HG03520 (cell line): Measurements from ENCODE around the gene SPATA16.
"Not testable (repeated sequence)": the region's sequence is repeated elsewhere in the genome, so short reads cannot be mapped to it uniquely, and the experiment has no call there.

Source experiments
- ATAC-seq: cut with Tn5 transposase; IDR thresholded peaks from one replicate; pipeline ENCODE4 v1.9.1; 2021; ENCODE audit warnings: mild to moderate bottlenecking, moderate library complexity; ENCODE audit not compliant: unreplicated experiment

The SPATA16 gene

GRCh38 chr3:172892158-172892557, 248.9 kb downstream of the SPATA16 start:
- no peak for ATAC-seq

- no peak for ATAC-seq
Measured at GRCh38 chr3:172885704-172886103, 255.3 kb downstream of the SPATA16 start.

- no peak for ATAC-seq
Measured at GRCh38 chr3:172882563-172882962, 258.5 kb downstream of the SPATA16 start.

DNA sequence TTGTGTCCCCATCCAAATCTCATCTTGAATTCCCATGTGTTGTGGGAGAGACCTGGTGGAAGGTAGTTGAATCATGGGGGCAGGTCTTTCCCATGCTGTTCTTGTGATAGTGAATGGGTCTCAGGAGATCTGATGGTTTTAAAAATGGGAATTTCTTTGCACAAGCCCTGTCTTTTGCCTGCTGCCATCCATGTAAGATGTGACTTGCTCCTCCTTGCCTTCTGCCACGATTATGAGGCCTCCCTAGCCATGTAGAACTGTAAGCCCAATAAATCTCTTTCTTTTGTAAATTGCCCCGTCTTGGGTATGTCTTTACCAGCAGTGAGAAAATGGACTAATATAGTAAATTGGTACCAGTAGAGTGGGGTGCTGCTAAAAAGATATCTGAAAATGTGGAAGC, 261.7 kb downstream of the SPATA16 start:
- ATAC-seq, result not testable (repeated sequence)

DNA sequence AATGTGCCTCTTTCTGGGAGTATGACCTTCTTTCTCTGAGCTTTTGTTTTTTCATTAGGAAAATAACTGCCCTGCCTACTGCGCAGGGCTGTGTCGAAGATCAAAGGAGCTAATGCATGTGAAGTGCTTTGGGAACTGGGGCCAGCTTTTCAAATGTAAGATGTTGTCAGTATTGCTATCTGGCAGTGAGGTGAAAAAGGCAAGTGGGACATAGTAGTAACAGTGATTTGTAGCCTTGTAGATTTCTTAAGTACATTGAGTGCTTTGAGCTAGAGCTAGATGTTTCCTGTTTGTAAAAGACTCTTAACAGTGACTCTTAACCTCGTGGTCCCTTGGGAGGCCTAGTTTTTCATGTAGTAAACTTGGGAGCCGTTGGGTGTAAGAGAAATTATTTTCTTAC, 264.0 kb downstream of the SPATA16 start:
- no peak for ATAC-seq

- no peak for ATAC-seq
Measured at GRCh38 chr3:172876297-172876696, 264.7 kb downstream of the SPATA16 start.

DNA sequence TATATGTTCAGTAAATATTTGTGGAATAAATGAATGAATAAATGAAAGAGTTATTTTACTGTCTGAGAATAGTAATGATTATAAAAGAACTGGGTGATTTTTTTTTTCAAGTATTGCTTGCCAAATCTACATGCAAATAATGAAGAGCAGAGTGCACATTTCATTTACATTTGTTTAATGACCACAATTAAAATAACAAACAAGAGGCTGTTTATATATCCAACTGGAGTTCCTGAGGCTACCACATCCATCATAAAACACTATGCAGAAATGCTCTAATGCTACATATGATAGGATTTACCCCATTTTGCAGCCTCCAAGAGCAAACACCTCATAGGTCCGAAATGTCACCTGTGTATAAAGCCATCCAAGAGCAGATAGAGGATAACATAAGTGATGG, 266.0 kb downstream of the SPATA16 start:
- ATAC-seq, result no peak

- no peak for ATAC-seq
Measured at GRCh38 chr3:172869784-172870518, 271.1 kb downstream of the SPATA16 start.

GRCh38 chr3:172869368-172869771, 271.7 kb downstream of the SPATA16 start:
- no peak for ATAC-seq

- ATAC-seq, result no peak
Measured at GRCh38 chr3:172868582-172869200, 272.3 kb downstream of the SPATA16 start.

- ATAC-seq, result not testable (repeated sequence)
Measured at GRCh38 chr3:172866726-172867350, 274.2 kb downstream of the SPATA16 start.

DNA sequence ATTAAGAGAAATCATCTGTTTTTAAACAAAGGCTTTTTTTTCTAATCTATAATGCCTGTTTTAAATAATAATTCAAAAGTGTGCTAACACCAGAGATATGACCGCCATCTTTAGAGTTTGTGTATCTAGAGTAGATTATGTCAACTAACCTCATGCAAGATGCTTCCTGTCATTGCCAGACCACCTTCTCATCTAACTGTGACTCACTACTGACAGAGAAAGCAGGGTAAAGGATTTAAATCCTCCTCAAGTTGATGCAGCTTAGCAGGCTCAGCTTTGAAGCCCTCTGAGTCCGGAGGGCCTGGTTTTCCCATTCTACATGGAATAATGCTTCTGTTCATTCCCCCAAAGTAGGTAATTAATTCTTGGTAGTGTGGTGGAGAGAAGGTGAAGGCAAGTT, 282.0 kb downstream of the SPATA16 start:
- no peak for ATAC-seq

DNA sequence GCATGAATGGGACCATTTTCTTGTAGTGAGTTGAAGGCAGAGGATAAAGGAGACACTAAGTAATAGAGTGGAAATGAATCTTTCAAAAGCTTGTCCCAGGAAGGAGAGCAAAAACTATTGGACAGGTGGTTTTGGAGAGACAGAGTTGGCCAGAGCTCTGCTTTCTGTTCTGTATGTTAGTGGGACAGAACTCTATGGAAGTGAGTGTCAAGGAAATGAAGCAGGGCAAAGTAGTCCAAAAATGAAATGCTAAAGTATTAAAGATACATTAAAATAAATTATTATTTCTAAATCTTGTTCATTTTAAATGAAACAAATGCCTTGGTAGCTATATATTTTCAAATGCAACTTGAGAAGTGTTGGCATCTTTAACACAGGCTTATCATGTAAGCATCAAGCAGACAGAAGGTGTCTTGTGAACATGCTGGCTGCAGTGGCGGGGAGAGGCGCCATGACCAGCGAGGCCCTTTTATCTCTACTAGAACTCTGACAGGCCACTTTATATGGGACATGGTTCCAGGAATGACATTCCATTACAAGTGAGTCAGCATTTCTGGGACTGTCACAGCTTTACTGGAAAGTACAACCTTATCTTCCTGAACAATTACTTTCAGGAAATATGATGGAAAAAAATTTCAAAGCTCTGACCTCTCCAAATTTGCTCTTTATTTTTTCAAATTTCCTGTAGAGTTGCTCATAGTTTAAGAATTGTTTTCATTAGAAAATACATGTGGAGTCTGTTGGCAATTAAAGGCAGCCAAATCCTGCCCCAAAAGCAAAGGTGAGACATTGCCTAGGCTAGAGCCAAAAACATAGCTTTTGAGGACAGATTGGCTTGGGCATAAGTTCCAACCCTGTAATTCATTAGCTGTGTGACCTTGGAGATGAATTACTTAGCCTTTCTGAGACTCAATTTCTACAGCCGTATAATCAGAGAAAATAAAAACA, 284.0 kb downstream of the SPATA16 start:
- no peak for ATAC-seq

DNA sequence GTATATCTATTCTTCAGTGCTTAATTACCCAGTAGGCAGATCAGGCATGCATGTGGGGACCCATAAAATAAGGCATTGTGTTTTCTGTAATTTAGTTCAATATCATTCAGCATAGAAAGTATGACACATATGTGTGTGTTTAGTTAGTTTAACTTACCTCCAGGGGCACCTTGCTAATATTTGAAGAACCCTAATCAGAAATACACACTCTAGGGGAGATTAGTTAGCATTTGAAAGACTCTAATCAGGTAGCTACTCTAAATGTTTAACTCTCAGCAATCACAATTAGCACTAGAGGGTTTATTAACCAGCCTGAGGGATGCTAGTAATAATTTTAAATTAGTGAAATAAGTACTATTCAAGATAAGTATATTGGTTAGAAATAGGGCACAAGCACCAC, 286.0 kb downstream of the SPATA16 start:
- ATAC-seq, result no peak

GRCh38 chr3:172853921-172854666, 286.9 kb downstream of the SPATA16 start:
- ATAC-seq, result no peak

DNA sequence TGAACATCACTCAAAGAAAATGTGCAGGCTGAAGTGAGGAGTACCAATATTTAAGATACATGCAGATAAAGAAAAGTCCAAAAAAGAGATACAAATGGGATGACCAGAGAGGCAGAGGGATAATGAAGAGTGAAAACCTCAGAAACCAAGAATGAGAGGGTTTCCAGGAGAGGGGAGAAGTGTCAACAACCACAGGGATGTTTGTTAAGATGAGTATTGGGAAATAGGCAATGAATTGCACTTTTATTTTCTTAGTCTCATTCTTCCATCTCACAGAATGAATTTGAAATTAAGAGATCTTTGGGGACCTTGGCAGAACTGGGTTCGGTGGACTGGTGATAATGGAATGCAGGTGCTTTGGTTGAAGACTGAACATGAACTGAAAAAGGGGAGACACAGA, 288.0 kb downstream of the SPATA16 start:
- no peak for ATAC-seq

- no peak for ATAC-seq
Measured at GRCh38 chr3:172848910-172849309, 292.1 kb downstream of the SPATA16 start.

DNA sequence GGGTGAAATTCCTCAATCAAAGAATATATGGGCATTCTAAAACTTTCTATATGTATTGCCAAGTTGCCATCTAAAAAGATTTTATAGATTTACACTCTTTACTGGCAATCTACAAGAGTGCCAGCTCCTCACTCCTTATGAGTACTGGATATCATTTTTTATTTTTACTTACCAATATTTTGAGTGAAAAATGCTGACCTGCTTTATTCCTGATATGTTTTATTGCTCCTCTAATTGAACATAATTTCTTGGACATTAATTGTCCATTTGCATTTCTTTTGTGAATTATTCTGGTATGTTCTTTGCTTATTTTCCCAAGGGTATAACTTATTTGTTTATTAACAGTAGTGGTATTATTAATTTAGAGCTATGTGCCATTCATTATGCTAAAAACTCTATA, 293.7 kb downstream of the SPATA16 start:
- ATAC-seq, result no peak

DNA sequence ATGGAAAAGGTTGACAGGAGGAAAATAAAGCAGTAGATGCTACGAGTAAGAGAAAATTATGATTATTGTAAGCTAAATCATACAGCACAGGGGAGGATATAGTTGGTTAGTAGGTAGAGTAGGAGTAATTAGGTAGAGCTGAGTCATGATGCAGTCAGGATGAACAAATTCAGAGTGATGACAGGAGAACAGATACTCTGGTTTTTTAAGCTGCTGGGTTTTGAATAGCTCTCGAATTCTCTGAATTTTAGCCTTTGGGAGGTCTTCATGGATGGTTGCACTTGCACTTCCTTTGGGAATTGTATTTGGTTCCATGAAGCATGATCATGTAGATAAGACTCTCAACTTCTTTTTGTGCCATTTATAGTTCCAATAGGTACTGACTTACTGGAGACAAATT, 294.3 kb downstream of the SPATA16 start:
- no peak for ATAC-seq

GRCh38 chr3:172846103-172846561, 294.9 kb downstream of the SPATA16 start:
- ATAC-seq, result peak; percentile 58
